Limb (tissue), 2 donors: Measurements from ENCODE around the gene KCNQ1.

Experiments
- DNase-seq, 2 donors: peaks; one replicate each; pipeline ENCODE4 v3.0.0-alpha.2; 2016; ENCODE audit errors: extremely low spot score in 2 of 2

The KCNQ1 gene

DNA sequence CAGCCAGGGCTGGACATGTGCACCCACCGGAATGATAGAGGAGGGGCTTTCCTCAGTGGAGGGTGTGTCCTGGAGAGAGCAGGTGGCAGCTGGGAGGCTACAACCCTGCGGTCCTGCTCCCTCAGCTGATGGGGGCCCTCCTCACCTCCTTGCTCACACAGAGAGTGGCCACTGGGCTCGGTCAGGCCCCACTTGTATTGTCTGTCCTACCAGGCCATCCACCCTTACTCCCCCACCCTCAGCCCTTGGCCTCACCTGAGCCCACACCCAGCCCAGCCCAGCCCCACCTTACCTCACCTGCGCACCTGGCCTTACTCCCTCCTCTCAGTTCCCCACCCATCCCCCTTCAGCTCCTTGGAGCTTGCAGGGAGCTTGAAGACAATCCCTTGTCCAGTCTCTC lies 3.6 kb upstream of the KCNQ1 start:
- no peak for DNase-seq

DNA sequence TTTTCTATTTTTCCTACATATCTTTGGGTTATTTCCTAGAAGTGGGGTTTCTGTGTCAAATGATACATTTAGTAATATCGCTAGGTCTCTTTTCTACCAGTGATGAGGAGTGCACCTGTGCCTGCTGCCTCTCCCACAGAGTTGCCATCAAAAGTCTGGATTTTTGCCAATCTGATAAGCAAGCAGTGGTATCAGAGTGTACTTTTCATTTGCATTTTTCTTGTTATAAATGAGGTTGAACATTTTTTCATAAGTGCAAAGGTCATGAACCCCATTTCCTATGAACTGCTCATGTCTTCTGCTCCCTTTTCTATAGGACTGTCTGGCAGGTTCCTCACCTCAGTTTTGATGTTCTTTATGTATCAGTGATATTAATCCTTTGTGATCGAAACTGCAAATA lies 2.2 kb upstream of the KCNQ1 start:
- no peak for DNase-seq

DNA sequence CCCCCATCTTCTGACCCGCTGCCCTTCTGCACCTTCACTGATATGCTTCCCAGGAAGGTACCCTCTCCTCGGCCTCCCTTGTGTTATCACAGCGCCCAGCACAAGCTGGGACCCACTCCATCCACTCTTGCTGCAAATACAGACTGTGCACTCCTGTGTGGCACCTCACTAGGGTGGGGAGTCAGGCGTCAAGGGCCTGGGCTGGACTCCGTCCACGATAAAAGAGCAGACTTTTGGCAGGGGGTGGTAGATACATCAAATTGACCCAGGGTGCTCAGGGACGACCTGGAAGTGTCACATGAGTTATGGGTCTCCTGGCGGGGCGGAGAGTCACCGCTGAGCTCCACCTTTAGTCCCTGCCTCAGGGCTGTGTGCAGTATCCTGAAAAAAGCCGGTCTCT lies 1.4 kb upstream of the KCNQ1 start:
- no peak for DNase-seq

DNA sequence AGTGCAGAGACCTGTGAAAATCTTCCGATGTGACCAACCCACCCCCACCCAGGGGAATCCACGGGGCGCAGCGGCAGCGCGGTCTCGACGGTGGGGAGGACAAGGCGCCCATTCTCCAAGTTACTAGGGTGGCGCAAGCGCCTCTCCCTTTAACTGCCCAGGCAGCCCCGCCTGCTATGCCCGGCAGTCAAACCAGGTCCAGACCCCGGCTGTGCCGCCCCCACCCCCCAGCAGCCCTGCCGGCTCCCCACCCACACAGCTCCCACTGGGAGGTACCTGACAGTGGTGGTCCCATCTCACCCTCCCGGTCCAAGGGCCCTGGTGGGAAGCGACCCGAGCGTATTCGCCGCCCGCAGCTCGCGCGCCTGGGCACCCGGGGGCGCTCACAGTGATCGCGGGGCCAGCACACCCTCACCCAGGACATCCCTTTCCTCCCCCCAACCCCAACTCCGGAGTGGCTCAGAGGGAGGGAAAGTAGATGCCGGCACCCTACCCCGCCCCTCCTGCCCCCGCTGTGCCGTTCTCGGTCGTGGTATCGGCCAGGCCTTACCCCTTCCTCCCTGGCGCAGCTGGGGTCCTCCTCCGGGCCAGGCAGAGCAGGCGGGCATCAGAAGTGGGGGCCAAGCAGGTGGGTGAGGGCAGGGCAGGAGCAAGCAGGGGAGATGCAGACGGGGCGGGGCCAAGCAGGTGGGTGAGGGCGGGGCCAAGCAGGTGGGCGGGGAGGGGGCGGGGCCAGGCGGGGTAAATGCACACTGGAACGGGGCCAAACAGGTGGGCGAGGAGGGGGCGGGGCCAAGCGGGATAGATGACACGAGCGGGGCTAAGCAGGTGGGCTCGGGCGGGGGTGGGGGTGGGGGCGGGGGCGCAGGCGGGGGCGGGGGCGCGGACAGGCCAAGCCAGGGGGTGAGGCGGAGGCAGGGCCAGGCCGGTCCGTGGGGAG lies 657 bp upstream of the KCNQ1 start, which contains the start of gene TRPM5:
TRPM5 (minus strand) TSS at position 634 of the 940 bp plus-strand sequence. CDS start 21,478 bp downstream, outside the sequence.
- DNase-seq, result no peak

DNA sequence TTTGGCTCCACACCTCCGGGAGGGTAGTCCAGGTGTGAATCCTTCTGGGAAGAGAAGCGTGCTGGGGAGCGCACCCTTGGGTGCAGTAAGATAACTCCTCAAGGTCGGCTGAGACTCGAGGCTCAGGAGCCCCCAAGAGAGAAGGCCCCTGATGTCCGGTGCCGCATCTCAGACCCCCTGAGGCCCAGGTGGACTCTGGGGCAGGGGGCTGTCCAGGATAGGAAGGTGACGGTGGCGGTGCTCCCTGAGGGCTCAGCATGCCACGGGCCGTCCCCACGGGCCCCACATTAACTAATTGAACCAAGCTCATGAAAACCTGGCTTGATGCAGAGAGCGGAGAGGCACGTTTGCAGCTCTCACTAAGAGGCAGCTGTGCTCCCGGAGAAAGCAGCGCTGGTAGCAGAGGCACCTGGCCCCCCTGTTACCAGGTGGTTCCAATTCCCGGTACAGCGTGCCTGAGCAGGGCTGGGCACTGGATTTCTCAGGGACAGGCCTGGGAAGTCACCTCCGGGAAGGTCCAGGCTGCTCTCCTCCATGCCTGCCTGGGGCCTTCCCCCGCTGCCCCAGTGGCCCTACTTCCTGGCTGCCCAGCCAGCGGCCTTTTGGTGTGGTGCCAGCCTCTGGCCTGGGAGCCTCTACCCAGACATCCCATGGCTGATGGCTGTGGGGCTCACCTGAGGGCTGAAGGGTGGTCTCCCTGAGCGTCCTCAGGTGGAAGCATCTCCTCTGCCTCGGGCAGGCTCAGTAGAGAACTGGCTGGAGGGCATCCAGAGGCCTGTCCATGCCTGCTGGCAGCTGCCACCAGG lies 1.1 kb downstream of the KCNQ1 start:
- no peak for DNase-seq

DNA sequence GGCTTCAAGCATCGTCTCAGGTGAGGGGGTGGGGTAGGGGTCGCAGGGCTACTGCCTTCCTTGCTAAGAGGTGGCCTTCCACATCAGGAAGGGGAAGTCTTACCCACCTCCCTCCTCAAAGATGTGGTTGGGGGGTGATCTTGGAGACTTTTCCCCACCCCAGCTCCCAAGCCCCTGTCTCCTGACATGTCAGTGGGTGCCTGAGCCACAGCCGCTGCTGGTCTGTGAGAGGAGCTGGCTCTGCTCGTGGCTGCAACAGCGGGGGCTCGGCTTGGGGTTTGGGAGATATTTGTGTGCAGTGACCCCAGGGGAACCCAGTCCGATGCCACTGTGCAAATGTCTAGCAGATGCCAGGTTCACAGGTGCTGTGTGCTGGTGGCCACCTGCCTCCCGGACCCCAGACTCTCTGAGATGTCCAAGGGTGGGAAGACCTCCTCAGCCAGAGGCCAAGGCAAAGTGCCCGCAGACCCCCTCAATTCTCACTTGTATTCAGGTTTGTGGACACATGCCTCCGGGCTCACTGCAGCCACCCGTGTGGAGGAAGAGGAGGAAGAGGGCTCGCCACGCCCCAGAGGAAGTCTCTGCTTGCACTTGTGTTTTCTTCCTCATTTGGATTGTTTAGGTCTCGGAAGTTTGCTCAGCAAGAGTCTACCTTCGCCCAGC lies 1.9 kb downstream of the KCNQ1 start:
- DNase-seq, result no peak

DNA sequence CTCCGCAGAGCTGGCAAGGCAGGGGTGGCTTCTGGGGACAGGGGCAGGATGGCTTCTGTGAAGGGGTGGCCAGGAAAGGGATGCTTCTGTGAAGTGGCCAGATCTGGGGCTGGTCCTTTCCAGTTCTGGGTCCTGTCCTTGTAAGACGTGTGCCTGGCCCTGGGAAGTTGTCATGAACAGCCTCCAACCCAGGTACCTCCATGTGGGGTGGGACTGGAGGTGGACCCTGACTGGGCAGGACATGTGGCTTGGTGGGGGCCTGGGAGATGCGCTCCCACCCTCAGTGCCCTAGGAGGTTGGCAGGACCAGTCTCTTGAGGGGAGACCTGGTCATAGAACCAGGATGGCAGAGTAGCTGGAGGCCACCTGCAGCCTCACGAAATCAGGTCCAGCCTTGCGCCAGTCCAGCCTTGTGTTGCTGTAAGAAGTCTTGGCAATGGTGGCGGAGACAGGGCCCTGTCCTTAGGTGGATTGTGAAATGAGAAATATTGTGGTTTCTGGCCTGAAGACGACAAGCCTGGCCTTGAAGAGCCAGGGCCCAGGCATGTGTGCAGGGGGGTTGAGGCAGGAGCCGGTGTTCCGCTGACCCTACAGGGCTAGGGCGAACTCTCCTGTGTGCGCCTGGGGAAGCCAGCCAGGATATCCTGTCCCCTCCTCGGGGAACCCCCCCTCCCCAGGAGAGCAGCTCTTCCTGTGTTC lies 2.6 kb downstream of the KCNQ1 start:
- DNase-seq, result no peak

DNA sequence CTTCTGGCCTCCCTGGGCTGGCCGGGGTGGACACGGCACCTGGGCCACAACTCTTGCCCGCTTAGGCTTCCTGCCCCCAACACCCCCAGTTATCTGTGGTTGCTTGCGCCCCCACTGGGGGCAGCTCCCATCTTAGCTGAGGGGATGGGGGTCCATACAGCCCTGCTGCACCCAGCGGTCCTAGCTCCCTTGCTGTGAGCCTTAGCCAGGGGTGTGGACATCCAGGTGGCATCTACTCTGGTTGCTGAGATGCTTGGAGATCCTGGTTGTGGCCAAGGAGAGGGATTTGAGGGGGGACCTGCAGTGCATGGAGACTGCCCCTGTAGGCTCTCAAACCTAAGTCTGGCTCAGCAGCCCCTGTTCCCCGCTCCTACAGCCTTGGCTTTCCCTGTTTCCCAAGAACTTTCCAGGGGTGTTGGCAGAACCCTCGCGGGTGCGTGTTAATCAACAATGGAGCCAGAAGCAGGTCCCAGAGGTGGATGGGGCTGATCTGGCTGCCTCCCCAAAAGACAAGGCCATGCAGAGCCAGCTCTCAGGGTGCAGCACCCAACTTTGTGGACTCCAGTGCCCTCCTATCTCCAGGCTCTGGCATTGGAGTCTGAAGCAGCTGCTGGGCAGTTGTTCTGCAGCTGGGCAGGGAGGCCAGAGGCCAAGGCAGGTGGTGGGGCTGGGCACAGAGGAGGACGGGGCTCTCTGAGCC lies 3.3 kb downstream of the KCNQ1 start:
- no peak for DNase-seq

DNA sequence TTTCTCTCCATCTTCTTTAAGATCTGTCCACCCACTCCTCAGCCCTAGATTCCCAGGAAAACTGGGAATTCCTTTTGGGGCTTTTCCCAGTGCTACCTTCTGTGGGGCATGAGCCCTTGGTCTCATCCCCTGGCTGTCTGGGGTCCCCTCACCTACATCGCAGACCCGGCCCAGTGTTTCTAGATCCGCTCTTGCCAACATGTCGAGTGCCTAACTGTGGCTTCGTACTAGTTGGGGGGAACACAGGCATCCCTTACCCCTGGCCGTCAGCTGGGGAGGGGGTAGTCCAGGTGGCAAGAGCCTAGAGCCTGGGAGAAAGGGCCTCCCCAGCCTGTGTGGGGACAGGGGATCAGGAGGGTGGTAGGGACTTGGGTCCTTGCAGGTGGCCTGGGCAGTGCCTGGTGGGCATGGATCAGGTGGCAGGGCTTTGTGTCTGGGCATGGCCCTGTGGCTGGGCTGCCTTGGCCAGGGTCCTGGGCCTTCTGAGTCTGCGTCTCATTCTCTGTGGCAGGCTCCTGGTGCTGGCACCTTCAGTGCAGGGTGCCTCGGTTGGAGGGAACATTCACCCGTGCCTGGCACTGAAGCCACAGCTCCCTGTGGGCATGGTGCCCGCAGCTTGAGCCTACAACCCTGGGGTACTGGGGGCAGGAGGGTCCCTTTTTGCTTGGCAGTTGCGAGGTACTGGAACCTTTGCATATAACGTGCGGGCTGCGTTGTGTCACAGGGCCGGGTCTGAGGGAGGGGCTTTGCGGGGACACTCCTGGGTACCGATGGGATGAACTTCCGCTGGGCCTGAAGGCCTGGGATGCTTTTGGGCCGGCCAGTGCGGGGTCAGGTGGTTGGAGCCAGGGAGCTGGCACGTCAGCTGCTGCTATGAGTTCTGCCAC lies 4.1 kb downstream of the KCNQ1 start:
- no peak for DNase-seq

DNA sequence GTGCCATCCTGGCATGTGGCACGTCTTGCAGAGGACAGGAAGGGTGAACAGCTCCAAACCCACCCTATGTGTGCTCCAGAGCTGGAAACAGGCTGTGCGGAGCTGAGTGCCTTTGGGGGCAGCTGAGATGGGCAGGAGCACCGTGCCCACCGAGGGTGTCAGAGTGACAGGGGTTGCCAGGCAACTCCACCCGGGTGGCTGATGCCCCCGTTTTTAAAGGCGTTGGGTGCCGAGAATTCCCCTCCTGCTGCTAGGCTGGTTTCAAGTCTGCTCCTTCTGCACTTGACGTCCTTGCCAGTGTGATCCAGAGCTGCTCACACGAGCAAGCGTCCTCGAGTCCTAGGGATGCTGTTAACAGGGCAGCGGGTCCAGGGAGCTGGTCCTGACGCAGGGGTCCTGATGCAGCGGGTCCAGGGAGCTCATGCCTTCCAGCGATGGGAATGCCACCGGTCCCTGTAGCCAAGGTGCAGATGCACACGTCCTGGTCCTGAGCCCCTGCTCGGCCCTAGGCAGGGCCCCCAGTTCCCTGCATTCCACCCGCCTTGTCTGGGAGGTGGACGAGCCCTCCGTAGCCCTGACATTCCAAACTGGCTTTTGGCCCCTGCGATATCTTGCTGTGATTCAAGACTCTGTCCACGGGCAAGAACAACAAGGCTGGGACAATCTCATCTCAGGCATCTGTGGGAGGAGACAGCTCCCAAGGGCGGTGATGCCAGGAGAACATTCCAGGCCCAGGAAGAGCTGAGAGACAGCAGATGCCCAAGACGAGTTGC lies 4.9 kb downstream of the KCNQ1 start:
- DNase-seq, result no peak

DNA sequence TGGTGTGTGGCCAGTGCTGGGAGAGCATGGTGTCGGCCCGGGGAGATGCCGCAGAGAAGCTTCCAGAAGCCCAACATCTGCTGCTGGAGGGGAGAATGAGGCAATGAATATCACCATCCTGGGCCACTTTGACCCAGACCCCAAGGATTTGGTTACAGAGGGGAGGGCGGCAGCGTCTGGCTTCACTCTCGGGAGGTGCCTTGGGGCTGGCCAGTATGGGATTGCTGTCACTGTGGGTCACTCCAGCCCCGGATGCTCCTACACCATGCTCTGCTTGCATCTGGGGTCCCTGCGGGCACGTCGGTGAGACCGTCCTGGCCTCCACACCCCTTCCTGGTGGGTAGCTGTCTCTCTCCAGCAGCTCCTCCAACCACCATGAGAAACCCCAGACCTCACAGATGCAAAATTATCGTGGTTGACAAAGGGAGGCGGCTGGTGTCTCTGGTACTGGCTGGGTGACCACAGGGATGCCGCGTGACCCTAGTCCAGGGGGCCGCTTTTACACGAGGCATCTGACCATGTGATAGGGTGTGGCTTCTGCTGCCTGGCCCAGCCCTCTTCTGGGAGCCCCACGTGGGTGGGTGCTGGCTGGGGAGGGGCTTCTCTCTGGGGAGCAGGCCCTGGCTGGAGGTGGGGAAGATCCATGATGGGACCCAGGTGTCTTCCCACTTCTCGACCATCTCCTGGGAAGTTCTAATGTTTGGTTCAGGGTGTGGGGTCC lies 5.7 kb downstream of the KCNQ1 start:
- DNase-seq, result no peak

DNA sequence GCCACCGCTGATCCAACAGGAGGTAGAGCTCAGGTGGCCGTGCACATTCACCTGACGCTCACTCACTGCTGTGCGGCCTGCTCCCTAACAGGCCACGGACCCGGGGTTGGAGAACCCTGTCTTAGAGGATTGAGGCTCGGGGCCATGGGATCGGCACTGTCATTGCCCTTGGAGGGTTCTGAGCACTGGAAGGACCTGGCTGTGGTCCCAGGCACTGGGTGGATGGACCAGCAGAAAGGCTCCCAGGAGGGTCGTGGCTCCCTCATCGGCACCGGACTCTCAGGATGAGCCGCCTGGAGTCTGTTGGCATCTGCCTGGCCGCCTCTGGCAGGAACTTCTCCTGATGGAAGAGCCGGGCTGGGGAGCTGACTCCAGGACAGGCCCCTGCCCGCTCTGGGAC lies 6.5 kb downstream of the KCNQ1 start:
- no peak for DNase-seq

DNA sequence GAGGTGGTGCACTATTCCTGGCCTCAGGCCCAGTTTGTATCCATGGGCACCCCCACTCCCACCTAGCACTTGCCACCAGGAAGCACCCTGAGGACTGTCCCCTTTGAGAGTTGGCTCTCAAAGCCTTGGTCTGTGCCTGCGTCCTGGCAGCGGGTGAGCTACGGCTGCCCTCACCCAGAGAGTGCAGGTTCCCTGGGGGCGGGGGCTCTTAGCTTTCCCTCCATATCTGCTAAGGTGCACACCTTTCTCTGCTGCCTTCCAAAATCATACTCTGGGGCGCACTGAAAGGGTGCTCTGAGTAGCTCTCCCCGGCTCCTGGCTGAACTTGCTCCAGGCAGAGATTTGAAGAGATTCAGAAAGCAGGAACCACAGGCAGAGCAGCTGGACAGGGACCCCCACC lies 7.1 kb downstream of the KCNQ1 start:
- no peak for DNase-seq

DNA sequence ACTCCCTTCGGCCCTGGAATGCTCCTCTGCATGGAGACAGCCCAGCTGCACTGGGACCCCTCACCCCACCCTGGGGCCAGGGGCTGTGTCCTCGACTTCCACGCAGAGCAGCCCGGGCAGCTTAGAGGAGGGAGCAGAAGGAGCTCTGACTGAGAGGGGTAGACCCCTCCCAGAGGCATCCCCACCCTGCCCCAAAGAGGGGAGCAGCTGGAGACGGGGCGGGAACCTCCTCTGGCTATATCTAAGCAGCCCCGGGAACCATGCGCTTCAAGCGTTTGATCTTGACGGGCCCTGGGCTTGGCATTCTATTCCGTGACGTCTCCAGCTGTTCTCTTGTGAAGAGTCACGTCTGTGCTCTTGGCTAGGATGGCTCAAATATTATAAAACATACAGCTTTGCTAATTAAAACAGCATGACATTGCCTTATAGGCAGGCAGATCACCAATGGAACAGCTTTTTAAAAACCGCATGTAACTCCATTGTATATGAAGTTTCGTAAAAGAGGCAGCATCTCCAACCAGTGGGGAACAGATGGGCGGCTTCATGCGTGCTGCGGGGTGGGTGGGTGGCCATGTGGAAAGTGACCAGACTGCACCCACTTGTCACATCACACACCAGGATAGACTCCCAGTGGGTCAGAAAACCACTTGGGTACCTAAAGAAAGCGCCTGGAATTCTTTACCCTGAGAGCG lies 7.7 kb downstream of the KCNQ1 start:
- DNase-seq, result peak; percentile 58 to 81

DNA sequence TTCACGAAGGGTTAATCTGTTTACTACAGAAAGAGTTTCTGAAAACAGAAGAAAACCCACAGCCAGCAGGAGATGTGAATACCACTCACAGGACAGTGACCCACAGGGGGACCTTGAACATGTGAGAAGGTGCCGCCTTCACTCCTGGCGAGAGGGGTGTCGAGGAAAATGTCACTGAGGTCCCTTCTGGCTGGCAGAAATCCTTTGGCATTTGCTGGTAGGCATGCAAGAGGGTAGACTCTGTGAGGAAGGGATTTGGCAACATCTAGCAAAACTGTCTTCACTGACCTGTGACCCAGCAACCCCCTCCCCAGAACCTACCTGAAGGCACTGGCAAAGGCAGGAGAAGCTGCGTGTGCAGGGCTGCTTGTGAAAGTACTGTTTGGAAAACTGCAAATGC lies 8.6 kb downstream of the KCNQ1 start:
- no peak for DNase-seq

DNA sequence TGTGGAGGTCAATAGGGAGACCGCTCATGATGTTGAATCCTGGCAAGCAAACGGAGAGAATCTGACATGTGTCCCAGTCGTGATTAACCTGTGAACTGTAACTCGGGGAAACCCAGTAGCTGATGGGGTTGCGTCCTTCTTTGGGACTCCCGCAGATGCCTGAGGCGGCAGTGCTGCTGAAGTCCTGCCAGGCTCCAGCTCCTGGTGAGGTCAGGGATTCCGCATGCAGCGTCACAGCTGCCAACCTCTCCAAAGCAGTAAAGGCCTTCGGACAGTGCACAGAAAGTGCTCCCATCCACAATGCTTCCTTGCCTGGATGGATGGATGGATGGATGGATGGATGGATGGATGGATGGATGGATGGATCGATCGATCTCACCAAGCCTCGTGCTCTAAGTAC lies 13.5 kb downstream of the KCNQ1 start:
- DNase-seq, result no peak

DNA sequence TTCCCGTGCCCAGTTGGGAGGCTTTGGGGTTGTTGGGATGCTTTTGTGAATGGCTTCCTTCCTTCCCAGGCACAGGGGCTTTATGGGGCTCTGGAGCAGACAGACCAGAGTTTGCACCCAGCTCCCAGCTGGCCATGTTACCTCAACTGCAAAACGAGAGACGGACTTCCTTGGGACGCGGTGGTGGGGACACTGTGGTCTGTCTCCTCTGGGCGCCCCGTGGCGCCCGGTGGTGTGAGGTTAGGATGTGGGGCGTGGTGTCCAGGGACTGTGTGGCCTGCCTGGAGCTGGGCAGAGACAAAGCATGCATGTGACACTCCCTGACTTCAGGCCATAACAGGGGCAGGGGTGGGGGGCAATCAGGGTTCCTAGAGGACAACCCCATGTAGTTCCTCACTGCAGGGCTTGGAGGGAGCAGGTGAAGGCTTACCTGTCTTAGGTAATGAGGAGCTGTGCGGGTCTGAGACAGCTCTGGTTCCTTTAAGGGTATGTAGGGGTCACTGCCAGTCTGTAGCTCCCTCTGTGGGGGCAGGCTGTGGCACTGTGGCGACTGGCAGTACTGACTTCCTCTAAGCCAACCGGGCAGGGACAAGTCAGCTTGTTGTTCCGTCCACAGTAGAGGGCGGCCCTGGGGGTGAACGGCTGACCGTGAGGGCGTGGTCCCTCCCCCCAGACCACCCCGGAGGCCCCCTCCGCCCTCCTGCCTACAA lies 14.4 kb downstream of the KCNQ1 start:
- DNase-seq, result no peak
